ENCODE data around the gene EAPP. TPM values are rescaled to one million over a fixed set of nuclear protein-coding genes. Genes with fewer than 3 reads are reported as not detected.

Gene EAPP
- total RNA-seq, 4 donors from 2014 or later: 24.3 to 43.1 (median 37.5) TPM

- no peaks in the 10 kb centered on the region for H3K9me3 ChIP-seq
- no peak for ATAC-seq
- no peak overlapping the region for H3K27ac ChIP-seq
- H3K27me3 ChIP-seq: no peaks in the 10 kb centered on the region
- no peaks in the 10 kb centered on the region for H3K36me3 ChIP-seq
- no peak overlapping the region for H3K4me3 ChIP-seq
- TF ChIP-seq CTCF (IDR thresholded peaks at IDR 0.05) (no peak), POLR2AphosphoS5 (IDR thresholded peaks at IDR 0.05) (no peak), POLR2A (IDR thresholded peaks at IDR 0.05) (no peak), EP300 (IDR thresholded peaks at IDR 0.05) (no peak)
- peaks cover 0 to 5% (median 2%) of the 10 kb centered on the region in 3 donors for H3K4me1 ChIP-seq
- 31 to 45% methylated on average over 2 of the region's 2 CpGs for WGBS, 2 donors (ENCODE audit: low coverage in 1 of 2)
Measured at GRCh38 chr14:34502545-34503225, 36.8 kb downstream of the EAPP start.

- H3K27me3 ChIP-seq: no peaks in the 10 kb centered on the region
- TF ChIP-seq POLR2AphosphoS5 (IDR thresholded peaks at IDR 0.05) (no peak), CTCF (IDR thresholded peaks at IDR 0.05) (no peak), EP300 (IDR thresholded peaks at IDR 0.05) (no peak), POLR2A (IDR thresholded peaks at IDR 0.05) (no peak)
- no peaks in the 10 kb centered on the region for H3K36me3 ChIP-seq
- no peaks in the 10 kb centered on the region for H3K9me3 ChIP-seq
- H3K4me3 ChIP-seq: no peak overlapping the region
- WGBS, 2 donors (ENCODE audit: low coverage in 1 of 2): 79 to 89% methylated on average over 1 of the region's 2 CpGs
- H3K27ac ChIP-seq: no peak overlapping the region
- H3K4me1 ChIP-seq: peaks cover 0 to 12% (median 8%) of the 10 kb centered on the region in 3 donors
- no peak for ATAC-seq
Measured at GRCh38 chr14:34502001-34502400, 37.5 kb downstream of the EAPP start.

- H3K27me3 ChIP-seq: no peaks in the 10 kb centered on the region
- H3K4me1 ChIP-seq: peaks cover 0 to 21% (median 14%) of the 10 kb centered on the region in 3 donors
- no peak for ATAC-seq
- 72 to 91% methylated on average over 4 to 5 of the region's 5 CpGs for WGBS, 2 donors (ENCODE audit: low coverage in 1 of 2)
- H3K36me3 ChIP-seq: no peaks in the 10 kb centered on the region
- H3K4me3 ChIP-seq: no peak overlapping the region
- no peak overlapping the region for H3K27ac ChIP-seq
- H3K9me3 ChIP-seq: no peaks in the 10 kb centered on the region
- TF ChIP-seq POLR2AphosphoS5 (IDR thresholded peaks at IDR 0.05) (no peak), EP300 (IDR thresholded peaks at IDR 0.05) (no peak), CTCF (IDR thresholded peaks at IDR 0.05) (no peak), POLR2A (IDR thresholded peaks at IDR 0.05) (no peak)
Measured at GRCh38 chr14:34501004-34501580, 38.4 kb downstream of the EAPP start.

- peak overlapping the region in 1 of 4 donors; percentile 82 for H3K27ac ChIP-seq
- no peaks in the 10 kb centered on the region for H3K36me3 ChIP-seq
- ATAC-seq: no peak
- H3K4me1 ChIP-seq: peaks cover 0 to 25% (median 14%) of the 10 kb centered on the region in 3 donors
- no peaks in the 10 kb centered on the region for H3K9me3 ChIP-seq
- TF ChIP-seq CTCF (IDR thresholded peaks at IDR 0.05): peak in 2 of 4 experiments; percentile 19 to 23
- TF ChIP-seq POLR2A (IDR thresholded peaks at IDR 0.05): no peak
- no peak overlapping the region for H3K4me3 ChIP-seq
- WGBS, 2 donors (ENCODE audit: low coverage in 1 of 2): 85 to 88% methylated on average over 5 to 6 of the region's 6 CpGs
- no peaks in the 10 kb centered on the region for H3K27me3 ChIP-seq
Measured at GRCh38 chr14:34498684-34499412, 40.7 kb downstream of the EAPP start.
